AG04450 (cell line): ENCODE results near the gene SLCO2A1. TPM values are rescaled to one million over a fixed set of nuclear protein-coding genes. Genes with fewer than 3 reads are reported as not detected.

Experiments used
- CTCF ChIA-PET: fragments of 300-600, 350-600 bp; formaldehyde crosslinking; extraction: SDS; loops from one replicate; lab custom pipeline; 2022; ENCODE audit warnings: antibody characterized with exemption, inconsistent platforms; lab: Charles Lee
- POLR2A ChIA-PET: fragments of 350-600 bp; formaldehyde crosslinking; extraction: SDS; loops from one replicate; lab custom pipeline; 2021; ENCODE audit warnings: antibody characterized with exemption, inconsistent platforms; lab: Yijun Ruan, JAX
- DNase-seq: peaks from one replicate; pipeline ENCODE4 v3.0.0-alpha.2; 2011; ENCODE audit warnings: low read depth, low spot score
- H3K27ac ChIP-seq: one replicate; pipeline ENCODE4 v1.5.1; 2012; ENCODE audit warnings: low read depth, low read length, control low read depth
- H3K27me3 ChIP-seq: one replicate; pipeline ENCODE4 v1.6.0; 2012; ENCODE audit warnings: low read length; ENCODE audit not compliant: control insufficient read depth, insufficient read depth
- H3K4me3 ChIP-seq: 2 replicates; pipeline ENCODE4 v1.5.1; 2011; ENCODE audit warnings: mild to moderate bottlenecking, low read depth, low read length, control low read depth
- H3K9me3 ChIP-seq: 2 replicates; pipeline ENCODE4 v1.5.1; 2012; ENCODE audit warnings: low read length; ENCODE audit not compliant: control insufficient read depth, insufficient read depth
- CTCF ChIP-seq: IDR thresholded peaks from 2 replicates; pipeline ENCODE4 v1.5.1; 2011; ENCODE audit warnings: low read depth, low read length, control low read depth, inconsistent platforms
- polyA plus RNA-seq: library from polyadenylated mRNA; depleted of rRNA; stranded (reverse); fragments of >200 nt; gene quantifications from 2 replicates; pipeline ENCODE4 v1.2.3, GENCODE V29; 2011

The SLCO2A1 gene
- polyA plus RNA-seq, 1 experiment, result 1.6 TPM

GRCh38 chr3:134059671-134060560 is 30.2 kb upstream of the SLCO2A1 start:
- no peak for TF ChIP-seq CTCF
- no peak for DNase-seq
- ChIA-PET CTCF (interaction anchor here (0.5 to 2.2 kb wide), 5 partner anchors 30 to 153 kb away, joined by 3 to 8 read pairs (median 4); no protein-coding TSS in a partner anchor), POLR2A (no interaction called here)
- no peaks in the 10 kb centered on the region for H3K27me3 ChIP-seq
- H3K27ac ChIP-seq, result no peak overlapping the region
- no peak overlapping the region for H3K4me3 ChIP-seq
- H3K9me3 ChIP-seq, result no peaks in the 10 kb centered on the region

DNA sequence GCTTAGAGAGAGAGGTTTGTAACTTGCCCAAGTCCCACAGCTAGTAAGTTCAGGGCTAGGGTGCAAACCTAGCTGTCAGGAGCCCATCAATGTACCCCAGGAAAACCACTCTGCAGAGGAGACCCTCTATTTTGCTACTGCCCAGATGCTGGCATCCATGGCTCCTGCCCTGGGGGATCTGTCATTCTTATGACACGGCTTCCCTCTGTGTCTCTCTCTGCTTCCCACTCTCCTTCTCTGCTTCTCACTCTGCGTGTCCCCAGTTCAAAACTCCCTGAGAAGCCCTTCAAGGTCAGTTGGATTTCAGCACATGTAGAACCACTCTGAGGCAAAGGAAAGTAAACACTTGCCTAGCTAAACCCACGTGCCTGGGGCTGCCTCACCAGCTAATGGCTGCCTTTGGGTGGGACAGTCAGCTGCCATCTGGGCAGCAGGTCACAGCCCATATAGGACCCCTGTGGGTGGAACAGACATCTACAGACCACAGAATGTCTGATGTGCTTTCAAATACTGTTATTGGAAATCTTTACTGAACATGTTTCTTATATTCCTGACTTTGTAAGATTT is 29.4 kb upstream of the SLCO2A1 start:
- no peaks in the 10 kb centered on the region for H3K9me3 ChIP-seq
- ChIA-PET POLR2A (no interaction called here), CTCF (interaction anchor here (2.2 kb wide), 1 partner anchor 154 kb away, joined by 8 read pairs; no protein-coding TSS in a partner anchor)
- TF ChIP-seq CTCF, result no peak
- no peaks in the 10 kb centered on the region for H3K27me3 ChIP-seq
- no peak overlapping the region for H3K4me3 ChIP-seq
- H3K27ac ChIP-seq, result no peak overlapping the region
- DNase-seq, result no peak

GRCh38 chr3:134057654-134058110 is 28.0 kb upstream of the SLCO2A1 start:
- Histone ChIP-seq H3K9me3 (no peaks in the 10 kb centered on the region), H3K4me3 (no peak overlapping the region), H3K27ac (no peak overlapping the region), H3K27me3 (no peaks in the 10 kb centered on the region)
- POLR2A ChIA-PET, result no interaction called here
- CTCF ChIA-PET, result interaction anchor here (0.9 kb wide), 1 partner anchor 155 kb away, joined by 3 read pairs; no protein-coding TSS in a partner anchor
- no peak for DNase-seq
- no peak for TF ChIP-seq CTCF

DNA sequence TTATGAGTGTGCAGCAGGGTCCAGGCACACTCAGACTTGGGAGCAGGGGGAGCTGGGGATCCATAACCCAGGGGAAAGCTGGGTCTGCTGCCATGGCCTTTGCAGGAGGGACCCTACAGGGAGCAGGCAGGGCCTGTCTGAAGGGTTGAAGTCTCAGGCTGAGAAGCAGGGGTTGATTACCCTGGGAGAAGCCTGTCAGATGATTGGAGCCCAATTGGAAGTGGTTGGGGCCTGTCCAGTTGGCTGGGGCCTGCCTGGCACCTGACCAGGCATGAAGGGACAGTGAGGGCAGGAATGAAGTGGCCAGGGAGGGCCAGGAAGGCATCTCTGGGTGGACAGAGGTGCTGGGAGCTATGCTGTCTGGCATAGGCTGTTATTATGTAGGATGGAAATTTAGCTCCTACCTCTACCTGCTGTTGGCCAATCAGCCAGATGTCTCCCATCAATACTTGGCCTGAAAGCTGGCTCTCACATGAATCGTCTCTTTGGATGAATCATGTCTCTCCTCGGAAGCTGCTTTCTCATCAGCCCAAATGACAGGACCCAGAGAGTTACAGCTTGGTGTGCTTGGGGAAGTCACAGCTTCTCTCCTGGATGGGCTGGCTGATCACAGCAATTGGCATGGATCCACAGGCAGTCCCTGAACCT is 27.4 kb upstream of the SLCO2A1 start:
- ChIA-PET CTCF (interaction anchor here (0.9 kb wide), 1 partner anchor 155 kb away, joined by 3 read pairs; no protein-coding TSS in a partner anchor), POLR2A (no interaction called here)
- no peaks in the 10 kb centered on the region for H3K27me3 ChIP-seq
- no peak overlapping the region for H3K4me3 ChIP-seq
- H3K27ac ChIP-seq, result no peak overlapping the region
- H3K9me3 ChIP-seq, result no peaks in the 10 kb centered on the region
- no peak for DNase-seq
- no peak for TF ChIP-seq CTCF
